ENCODE data around the gene MAML2.
"Not testable (repeated sequence)": the region's sequence is repeated elsewhere in the genome, so short reads cannot be mapped to it uniquely, and the experiment has no call there.

MAML2 gene

GRCh38 chr11:96293109-96293508, 49.9 kb downstream of the MAML2 start:
- DNase-seq (ENCODE audit: low read depth, low spot score) = no peak

- no peak for DNase-seq (ENCODE audit: low read depth, low spot score)
Observed at GRCh38 chr11:96292291-96293010, 50.5 kb downstream of the MAML2 start.

GRCh38 chr11:96290631-96291030, 52.4 kb downstream of the MAML2 start:
- no peak for DNase-seq (ENCODE audit: low read depth, low spot score)

GRCh38 chr11:96290031-96290430, 53.0 kb downstream of the MAML2 start:
- DNase-seq (ENCODE audit: low read depth, low spot score) = no peak

- DNase-seq (ENCODE audit: low read depth, low spot score) = no peak
Observed at GRCh38 chr11:96288915-96289314, 54.1 kb downstream of the MAML2 start.

GRCh38 chr11:96287822-96288439, 55.1 kb downstream of the MAML2 start:
- DNase-seq (ENCODE audit: low read depth, low spot score) = no peak

GRCh38 chr11:96285985-96286384, 57.0 kb downstream of the MAML2 start:
- DNase-seq (ENCODE audit: low read depth, low spot score) = not testable (repeated sequence)

- DNase-seq (ENCODE audit: low read depth, low spot score) = no peak
Observed at GRCh38 chr11:96284917-96285316, 58.1 kb downstream of the MAML2 start.

- no peak for DNase-seq (ENCODE audit: low read depth, low spot score)
Observed at GRCh38 chr11:96284401-96284800, 58.6 kb downstream of the MAML2 start.

- no peak for DNase-seq (ENCODE audit: low read depth, low spot score)
Observed at GRCh38 chr11:96282625-96283220, 60.3 kb downstream of the MAML2 start.

GRCh38 chr11:96280444-96280843, 62.6 kb downstream of the MAML2 start:
- DNase-seq (ENCODE audit: low read depth, low spot score) = no peak

GRCh38 chr11:96279896-96280290, 63.1 kb downstream of the MAML2 start:
- no peak for DNase-seq (ENCODE audit: low read depth, low spot score)

GRCh38 chr11:96279018-96279895, 63.7 kb downstream of the MAML2 start:
- DNase-seq (ENCODE audit: low read depth, low spot score) = no peak

GRCh38 chr11:96278039-96278897, 64.7 kb downstream of the MAML2 start:
- DNase-seq (ENCODE audit: low read depth, low spot score) = no peak

- no peak for DNase-seq (ENCODE audit: low read depth, low spot score)
Observed at GRCh38 chr11:96277696-96278038, 65.3 kb downstream of the MAML2 start.

- DNase-seq (ENCODE audit: low read depth, low spot score) = no peak
Observed at GRCh38 chr11:96276836-96277235, 66.2 kb downstream of the MAML2 start.

GRCh38 chr11:96275801-96276594, 67.0 kb downstream of the MAML2 start:
- no peak for DNase-seq (ENCODE audit: low read depth, low spot score)

- DNase-seq (ENCODE audit: low read depth, low spot score) = no peak
Observed at GRCh38 chr11:96273507-96273906, 69.5 kb downstream of the MAML2 start.

GRCh38 chr11:96272529-96273222, 70.3 kb downstream of the MAML2 start:
- no peak for DNase-seq (ENCODE audit: low read depth, low spot score)

GRCh38 chr11:96271777-96272176, 71.2 kb downstream of the MAML2 start:
- no peak for DNase-seq (ENCODE audit: low read depth, low spot score)
